Uterus (tissue), 2 donors: Measurements from ENCODE around the gene STEAP1.

ENCODE experiments used
- POLR2A ChIP-seq, 2 donors: fragments of 450-650 bp; IDR thresholded peaks; one replicate each; pipeline ENCODE4 v1.6.1; 2016; ENCODE audit warnings: antibody characterized with exemption in 2 of 2, mild to moderate bottlenecking in 1 of 2, moderate library complexity in 1 of 2
- TF ChIP-seq, protein P1 (sequence below), 4 experiments: fragments of 200-600 bp in 2 of 4; fragments of 450-650 bp in 2 of 4; sonication (generic) in 2 of 4; IDR thresholded peaks; one replicate each; pipeline ENCODE4 v1.5.1; 2016 to 2019; ENCODE audit warnings: antibody characterized with exemption in 4 of 4, mild to moderate bottlenecking in 2 of 4, moderate library complexity in 1 of 4

GRCh38 chr7:90207956-90208355 is 53.7 kb downstream of the STEAP1 start:
- no peak for TF ChIP-seq POLR2A (IDR thresholded peaks at IDR 0.05)
- TF ChIP-seq, protein P1, sequence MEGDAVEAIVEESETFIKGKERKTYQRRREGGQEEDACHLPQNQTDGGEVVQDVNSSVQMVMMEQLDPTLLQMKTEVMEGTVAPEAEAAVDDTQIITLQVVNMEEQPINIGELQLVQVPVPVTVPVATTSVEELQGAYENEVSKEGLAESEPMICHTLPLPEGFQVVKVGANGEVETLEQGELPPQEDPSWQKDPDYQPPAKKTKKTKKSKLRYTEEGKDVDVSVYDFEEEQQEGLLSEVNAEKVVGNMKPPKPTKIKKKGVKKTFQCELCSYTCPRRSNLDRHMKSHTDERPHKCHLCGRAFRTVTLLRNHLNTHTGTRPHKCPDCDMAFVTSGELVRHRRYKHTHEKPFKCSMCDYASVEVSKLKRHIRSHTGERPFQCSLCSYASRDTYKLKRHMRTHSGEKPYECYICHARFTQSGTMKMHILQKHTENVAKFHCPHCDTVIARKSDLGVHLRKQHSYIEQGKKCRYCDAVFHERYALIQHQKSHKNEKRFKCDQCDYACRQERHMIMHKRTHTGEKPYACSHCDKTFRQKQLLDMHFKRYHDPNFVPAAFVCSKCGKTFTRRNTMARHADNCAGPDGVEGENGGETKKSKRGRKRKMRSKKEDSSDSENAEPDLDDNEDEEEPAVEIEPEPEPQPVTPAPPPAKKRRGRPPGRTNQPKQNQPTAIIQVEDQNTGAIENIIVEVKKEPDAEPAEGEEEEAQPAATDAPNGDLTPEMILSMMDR (IDR thresholded peaks at IDR 0.05): no peak
